Measurements from ENCODE around the gene STAT6. TPM values are rescaled to one million over a fixed set of nuclear protein-coding genes. Genes with fewer than 3 reads are reported as not detected.

Gene STAT6
- total and polyA plus RNA-seq, 2 donors (not counting 1 experiment from before 2014, with no cell fraction given): 544 to 736 TPM

DNA sequence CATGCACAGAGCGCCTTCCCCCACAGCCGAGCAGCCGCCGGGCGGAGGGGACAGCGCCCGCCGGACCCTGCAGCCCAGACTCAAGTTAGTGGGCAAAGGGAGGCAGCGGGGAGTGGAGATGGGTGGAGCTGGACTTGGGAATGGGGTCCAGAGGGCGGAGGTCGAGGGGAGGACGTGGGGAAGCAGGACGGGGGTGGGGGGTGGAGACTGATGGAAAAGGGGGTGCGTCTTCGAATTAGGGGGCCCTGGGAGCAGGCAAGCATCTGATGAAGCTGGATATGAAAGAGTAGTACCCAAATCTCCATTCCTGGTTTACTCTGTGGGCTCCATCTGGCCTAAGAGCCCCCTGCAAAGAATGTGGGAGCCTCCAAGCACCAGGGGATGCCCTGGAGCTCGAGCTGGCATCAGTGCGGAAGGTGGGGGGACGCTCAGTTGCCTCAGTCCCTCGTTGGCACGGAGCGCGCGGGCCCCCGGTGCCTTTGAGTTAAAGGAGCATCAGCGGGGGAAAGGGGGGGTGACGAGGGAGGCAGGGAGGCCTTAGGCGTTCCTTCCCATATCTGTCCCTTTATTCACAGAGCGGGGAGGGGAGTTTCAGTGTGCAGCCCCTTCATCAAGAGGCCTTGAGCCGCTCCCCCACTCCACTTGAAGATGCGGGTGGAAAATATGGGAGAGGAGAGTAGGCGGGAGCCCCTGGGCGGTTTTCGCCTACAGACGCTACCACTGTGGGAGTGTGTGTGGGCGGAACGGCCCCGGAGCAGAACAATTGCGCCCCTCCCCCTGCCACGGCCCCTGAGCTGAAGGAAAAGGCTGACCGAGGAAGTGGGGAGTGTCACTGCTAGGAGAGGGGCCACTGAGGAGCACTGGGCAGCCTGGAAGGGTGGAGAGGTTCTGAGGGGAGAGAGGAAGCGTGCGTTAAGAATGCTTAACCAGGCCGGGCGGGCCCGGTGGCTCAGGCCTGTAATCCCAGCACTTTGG, 21.6 kb downstream of the STAT6 start:
- Histone ChIP-seq H2AFZ (ENCODE audit: insufficient read depth, low read depth, low read length, poor library complexity, severe bottlenecking) (peak overlapping the region; percentile 66), H3K9me3 (ENCODE audit: control extremely low read depth in 1 of 3, control insufficient read depth in 2 of 3, insufficient read depth in 1 of 3, low read length in 2 of 3) (no peaks in the 10 kb centered on the region), H3K36me3 (replicated peaks in 1 of 2; ENCODE audit: control extremely low read depth in 1 of 2, control insufficient read depth in 1 of 2, extremely low read depth in 1 of 2, insufficient read depth in 2 of 2, low read length in 1 of 2) (peaks cover 0 to 9% of the 10 kb centered on the region in 2 experiments), H3K4me2 (replicated peaks; ENCODE audit: low read depth, low read length, poor library complexity, severe bottlenecking) (peak overlapping the region; percentile 95), H3K79me2 (ENCODE audit: control insufficient read depth, insufficient read depth, low read length) (peaks cover 16% of the 10 kb centered on the region), H4K20me1 (ENCODE audit: control insufficient read depth, insufficient read depth, low read length, poor library complexity, severe bottlenecking) (no peaks in the 10 kb centered on the region), H3K27me3 (replicated peaks in 1 of 4; ENCODE audit: control extremely low read depth in 1 of 4, control insufficient read depth in 3 of 4, insufficient read depth in 4 of 4, low read length in 3 of 4) (no peaks in the 10 kb centered on the region), H3K9ac (ENCODE audit: low read length) (peak overlapping the region; percentile 75), H3K4me1 (ENCODE audit: control insufficient read depth in 2 of 2, insufficient read depth in 2 of 2, low read length in 2 of 2) (peaks cover 27 to 49% of the 10 kb centered on the region in 2 donors), H3K27ac (ENCODE audit: low read length in 2 of 2) (peak overlapping the region; percentile 28 to 62), H3K4me3 (ENCODE audit: control extremely low read depth in 1 of 5, extremely low read depth in 1 of 5, insufficient read depth in 1 of 5, low read depth in 2 of 5, low read length in 4 of 5) (peak overlapping the region; percentile 64 to 80 (median 68))
- peak overlapping the region; percentile 91 for H3K4me3 Mint-ChIP-seq
- DNase-seq (peak; percentile 66), ATAC-seq (ENCODE audit: low read depth) (no peak)
- intact Hi-C loops (cut with micrococcal nuclease): loop anchor here (5.0 to 10.0 kb wide), 3 partner anchors 433 to 665 kb away; partner anchors contain the start of genes BAZ2A, CDK4, DDIT3 and MARCHF9
- no peaks in the 10 kb centered on the region for H3K9me3 Mint-ChIP-seq (ENCODE audit: insufficient read depth)
- CTCF ChIA-PET: interaction anchor here (1.2 to 18.5 kb wide), 3 partner anchors 8 to 17 kb away, joined by 3 to 406 read pairs (median 246); partner anchors contain the start of genes NEMP1 and STAT6
- H3K27me3 Mint-ChIP-seq: no peaks in the 10 kb centered on the region
- WGBS (ENCODE audit: insufficient coverage): 2% methylated on average over 35 of the region's 45 CpGs
- POLR2A ChIA-PET: interaction anchor here (0.6 to 4.8 kb wide), 8 partner anchors 9 to 71 kb away, joined by 3 to 139 read pairs (median 9); partner anchors contain the start of genes NEMP1 and STAT6
- TF ChIP-seq EZH2 (IDR thresholded peaks at IDR 0.05; ENCODE audit: borderline replicate concordance, insufficient read depth, low read depth, low read length, poor library complexity, severe bottlenecking): no peak
- TF ChIP-seq, protein P1, sequence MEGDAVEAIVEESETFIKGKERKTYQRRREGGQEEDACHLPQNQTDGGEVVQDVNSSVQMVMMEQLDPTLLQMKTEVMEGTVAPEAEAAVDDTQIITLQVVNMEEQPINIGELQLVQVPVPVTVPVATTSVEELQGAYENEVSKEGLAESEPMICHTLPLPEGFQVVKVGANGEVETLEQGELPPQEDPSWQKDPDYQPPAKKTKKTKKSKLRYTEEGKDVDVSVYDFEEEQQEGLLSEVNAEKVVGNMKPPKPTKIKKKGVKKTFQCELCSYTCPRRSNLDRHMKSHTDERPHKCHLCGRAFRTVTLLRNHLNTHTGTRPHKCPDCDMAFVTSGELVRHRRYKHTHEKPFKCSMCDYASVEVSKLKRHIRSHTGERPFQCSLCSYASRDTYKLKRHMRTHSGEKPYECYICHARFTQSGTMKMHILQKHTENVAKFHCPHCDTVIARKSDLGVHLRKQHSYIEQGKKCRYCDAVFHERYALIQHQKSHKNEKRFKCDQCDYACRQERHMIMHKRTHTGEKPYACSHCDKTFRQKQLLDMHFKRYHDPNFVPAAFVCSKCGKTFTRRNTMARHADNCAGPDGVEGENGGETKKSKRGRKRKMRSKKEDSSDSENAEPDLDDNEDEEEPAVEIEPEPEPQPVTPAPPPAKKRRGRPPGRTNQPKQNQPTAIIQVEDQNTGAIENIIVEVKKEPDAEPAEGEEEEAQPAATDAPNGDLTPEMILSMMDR (IDR thresholded peaks at IDR 0.05): no peak
- peak overlapping the region; percentile 80 for H3K27ac Mint-ChIP-seq
- H3K4me1 Mint-ChIP-seq: peaks cover 64% of the 10 kb centered on the region

All from B cell (primary cell).